ENCODE results near the gene DCN.

The DCN gene

GRCh38 chr12:91186156-91186555, 3.5 kb upstream of the DCN start:
- DNase-seq (ENCODE audit: low read depth in 2 of 2): no peak

- DNase-seq (ENCODE audit: low read depth in 2 of 2): no peak
Observed at GRCh38 chr12:91185421-91185820, 2.8 kb upstream of the DCN start.

GRCh38 chr12:91183551-91183950, 934 bp upstream of the DCN start:
- DNase-seq (ENCODE audit: low read depth in 2 of 2): no peak

- DNase-seq (ENCODE audit: low read depth in 2 of 2): no peak
Observed at GRCh38 chr12:91180582-91181395, 1.8 kb downstream of the DCN start.

GRCh38 chr12:91179966-91180561, 2.6 kb downstream of the DCN start:
- DNase-seq (ENCODE audit: low read depth in 2 of 2): no peak

- no peak for DNase-seq (ENCODE audit: low read depth in 2 of 2)
Observed at GRCh38 chr12:91179315-91179714, 3.3 kb downstream of the DCN start.

GRCh38 chr12:91178781-91179180, 3.8 kb downstream of the DCN start:
- DNase-seq (ENCODE audit: low read depth in 2 of 2): no peak

GRCh38 chr12:91178139-91178561, 4.5 kb downstream of the DCN start:
- no peak for DNase-seq (ENCODE audit: low read depth in 2 of 2)

GRCh38 chr12:91177381-91177780, 5.2 kb downstream of the DCN start:
- no peak for DNase-seq (ENCODE audit: low read depth in 2 of 2)

GRCh38 chr12:91176915-91177314, 5.7 kb downstream of the DCN start:
- no peak for DNase-seq (ENCODE audit: low read depth in 2 of 2)

GRCh38 chr12:91176358-91176757, 6.3 kb downstream of the DCN start:
- DNase-seq (ENCODE audit: low read depth in 2 of 2): no peak

- no peak for DNase-seq (ENCODE audit: low read depth in 2 of 2)
Observed at GRCh38 chr12:91173124-91173523, 9.5 kb downstream of the DCN start.

GRCh38 chr12:91172096-91172495, 10.5 kb downstream of the DCN start:
- no peak for DNase-seq (ENCODE audit: low read depth in 2 of 2)

- DNase-seq (ENCODE audit: low read depth in 2 of 2): no peak
Observed at GRCh38 chr12:91171476-91171875, 11.1 kb downstream of the DCN start.

GRCh38 chr12:91163116-91163515, 19.5 kb downstream of the DCN start:
- no peak for DNase-seq (ENCODE audit: low read depth in 2 of 2)

- DNase-seq (ENCODE audit: low read depth in 2 of 2): no peak
Observed at GRCh38 chr12:91161009-91161408, 21.6 kb downstream of the DCN start.

GRCh38 chr12:91155990-91156389, 26.6 kb downstream of the DCN start:
- no peak for DNase-seq (ENCODE audit: low read depth in 2 of 2)

GRCh38 chr12:91154131-91154530, 28.5 kb downstream of the DCN start:
- DNase-seq (ENCODE audit: low read depth in 2 of 2): no peak

GRCh38 chr12:91144053-91144452, 38.6 kb downstream of the DCN start:
- DNase-seq (ENCODE audit: low read depth in 2 of 2): no peak

- no peak for DNase-seq (ENCODE audit: low read depth in 2 of 2)
Observed at GRCh38 chr12:91143206-91143605, 39.4 kb downstream of the DCN start.

- DNase-seq (ENCODE audit: low read depth in 2 of 2): no peak
Observed at GRCh38 chr12:91142221-91142631, 40.4 kb downstream of the DCN start.

- no peak for DNase-seq (ENCODE audit: low read depth in 2 of 2)
Observed at GRCh38 chr12:91140026-91140931, 42.3 kb downstream of the DCN start.
